ENCODE results near the gene CNTN4.
"Not testable (repeated sequence)": the region's sequence is repeated elsewhere in the genome, so short reads cannot be mapped to it uniquely, and the experiment has no call there.

The CNTN4 gene

GRCh38 chr3:2098398-2099027 lies at the start of gene CNTN4:
Gene CNTN4, plus strand, starts transcription at chr3:2098866.
- no peak for DNase-seq

- no peak for DNase-seq
Observed at GRCh38 chr3:2061360-2061759, 37.3 kb upstream of the CNTN4 start.

GRCh38 chr3:2071531-2071930 lies 27.1 kb upstream of the CNTN4 start:
- no peak for DNase-seq

GRCh38 chr3:2078821-2079220 lies 19.8 kb upstream of the CNTN4 start:
- no peak for DNase-seq

- DNase-seq, result no peak
Observed at GRCh38 chr3:2082871-2083480, 15.7 kb upstream of the CNTN4 start.

GRCh38 chr3:2083558-2083957 lies 15.1 kb upstream of the CNTN4 start:
- not testable (repeated sequence) for DNase-seq

- no peak for DNase-seq
Observed at GRCh38 chr3:2090095-2090911, 8.4 kb upstream of the CNTN4 start.

GRCh38 chr3:2092758-2093157 lies 5.9 kb upstream of the CNTN4 start:
- no peak for DNase-seq

- no peak for DNase-seq
Observed at GRCh38 chr3:2094941-2095340, 3.7 kb upstream of the CNTN4 start.

GRCh38 chr3:2096216-2096615 lies 2.5 kb upstream of the CNTN4 start:
- DNase-seq, result no peak

- no peak for DNase-seq
Observed at GRCh38 chr3:2097641-2098191, 950 bp upstream of the CNTN4 start.

GRCh38 chr3:2099028-2099671 lies 484 bp downstream of the CNTN4 start:
- DNase-seq, result no peak

- no peak for DNase-seq
Observed at GRCh38 chr3:2099779-2100191, 1.1 kb downstream of the CNTN4 start.

- DNase-seq, result no peak
Observed at GRCh38 chr3:2106438-2106837, 7.8 kb downstream of the CNTN4 start.

GRCh38 chr3:2110597-2111117 lies 12.0 kb downstream of the CNTN4 start:
- no peak for DNase-seq

GRCh38 chr3:2114617-2115275 lies 16.1 kb downstream of the CNTN4 start:
- DNase-seq, result no peak

- DNase-seq, result no peak
Observed at GRCh38 chr3:2130726-2131125, 32.1 kb downstream of the CNTN4 start.

- no peak for DNase-seq
Observed at GRCh38 chr3:2133146-2133545, 34.5 kb downstream of the CNTN4 start.

GRCh38 chr3:2137651-2138050 lies 39.0 kb downstream of the CNTN4 start:
- no peak for DNase-seq

GRCh38 chr3:2141482-2141881 lies 42.8 kb downstream of the CNTN4 start:
- DNase-seq, result no peak

GRCh38 chr3:2148561-2149340 lies 50.1 kb downstream of the CNTN4 start:
- DNase-seq, result no peak

- no peak for DNase-seq
Observed at GRCh38 chr3:2153053-2153452, 54.4 kb downstream of the CNTN4 start.
